Activated gamma-delta T cell treated with anti-CD3 and anti-CD28 coated beads, Interleukin-2, amount 50 U/mL, for 16 hours (primary cell): Measurements from ENCODE around the gene COL4A2.

ENCODE experiments used
- DNase-seq: peaks from one replicate; pipeline ENCODE4 v3.0.0-alpha.2; 2020; ENCODE audit warnings: low read depth

The COL4A2 gene

GRCh38 chr13:110557610-110558305 lies 250.7 kb downstream of the COL4A2 start:
- DNase-seq: no peak

- no peak for DNase-seq
These were observed 252.4 kb downstream of the COL4A2 start for GRCh38 chr13:110559429-110559943.

- DNase-seq: no peak
These were observed 252.9 kb downstream of the COL4A2 start for GRCh38 chr13:110559986-110560385.

GRCh38 chr13:110560601-110561343 lies 253.7 kb downstream of the COL4A2 start:
- no peak for DNase-seq

- DNase-seq: peak; percentile 19
These were observed 254.4 kb downstream of the COL4A2 start, which contains the start of gene RAB20 for GRCh38 chr13:110561344-110562035. TSS of gene RAB20 (minus strand) at chr13:110561722. CDS start at chr13:110561519, 203 bp downstream.

- no peak for DNase-seq
These were observed 255.0 kb downstream of the COL4A2 start for GRCh38 chr13:110562036-110562597.
